SK-N-MC (cell line): Measurements from ENCODE around the gene MEF2B.

Experiments
- EZH2 ChIP-seq: fragments of 200-600 bp; sonication (generic); IDR thresholded peaks from one replicate; pipeline ENCODE4 v1.6.1; 2017; ENCODE audit warnings: antibody characterized with exemption
- FOXP2 ChIP-seq: optimal IDR thresholded peaks from 2 replicates; pipeline ENCODE3; 2011; ENCODE audit warnings: mild to moderate bottlenecking, moderate library complexity; ENCODE audit not compliant: insufficient read depth; ENCODE audit errors: extremely low read length, control extremely low read depth
- POLR2AphosphoS5 ChIP-seq: IDR thresholded peaks from 2 replicates; pipeline ENCODE4 v1.6.1; 2012; ENCODE audit warnings: mild to moderate bottlenecking, low read depth, low read length, borderline replicate concordance

DNA sequence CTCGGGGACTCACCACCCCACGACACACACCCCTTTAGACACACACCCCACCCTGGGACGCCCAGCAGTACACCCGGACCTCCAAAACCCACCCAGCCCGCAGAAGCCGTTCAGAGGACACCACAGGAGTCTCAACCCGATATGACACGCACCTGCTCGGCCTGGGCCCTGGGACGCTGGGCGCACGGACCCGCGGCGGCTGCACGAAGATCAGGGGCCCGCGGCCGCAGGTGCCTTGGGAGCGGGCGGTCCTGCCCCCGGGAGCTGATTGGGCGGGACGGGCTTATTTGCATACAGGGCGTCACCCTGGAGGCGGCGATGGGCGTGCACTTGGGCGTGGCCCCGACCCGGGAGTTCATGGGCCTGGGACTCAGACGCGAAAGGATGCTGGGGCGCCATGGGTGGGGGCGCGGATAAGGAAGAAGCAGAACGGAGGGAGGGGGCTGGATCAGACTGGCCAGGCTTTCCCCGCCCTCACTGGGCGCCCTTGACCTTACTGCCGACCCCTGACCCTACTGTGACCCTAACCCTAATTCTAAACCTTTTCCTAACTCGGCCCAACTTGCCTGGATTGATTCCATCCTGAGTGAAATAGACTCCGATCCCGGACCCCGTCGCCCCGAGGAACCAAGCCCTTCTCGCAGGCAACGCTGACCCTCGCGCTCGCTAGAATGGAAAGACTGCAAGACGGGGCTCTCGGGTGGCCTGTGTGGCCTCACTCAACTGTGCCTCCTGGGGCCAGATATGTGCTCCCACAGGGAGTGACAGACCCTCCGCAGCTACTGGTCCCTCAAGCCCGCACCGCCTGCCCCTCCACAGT is at the start of gene MEF2B:
- TF ChIP-seq EZH2 (no peak), POLR2AphosphoS5 (no peak; the same call in 1 of the 2 replicates), FOXP2 (no peak)
